K562 treated with DMSO at 1 percent for 4 hours (cell line): Measurements from ENCODE around the gene CACNA1C. TPM values are rescaled to one million over a fixed set of nuclear protein-coding genes. Genes with fewer than 3 reads are reported as not detected.

Experiments used
- total RNA-seq: library from RNA; unstranded; fragments of 300-600 nt; gene quantifications from 2 replicates; pipeline ENCODE4 v1.2.3, GENCODE V29; 2022; ENCODE audit not compliant: insufficient read depth

CACNA1C gene
- not detected in 2 replicates for total RNA-seq

DNA sequence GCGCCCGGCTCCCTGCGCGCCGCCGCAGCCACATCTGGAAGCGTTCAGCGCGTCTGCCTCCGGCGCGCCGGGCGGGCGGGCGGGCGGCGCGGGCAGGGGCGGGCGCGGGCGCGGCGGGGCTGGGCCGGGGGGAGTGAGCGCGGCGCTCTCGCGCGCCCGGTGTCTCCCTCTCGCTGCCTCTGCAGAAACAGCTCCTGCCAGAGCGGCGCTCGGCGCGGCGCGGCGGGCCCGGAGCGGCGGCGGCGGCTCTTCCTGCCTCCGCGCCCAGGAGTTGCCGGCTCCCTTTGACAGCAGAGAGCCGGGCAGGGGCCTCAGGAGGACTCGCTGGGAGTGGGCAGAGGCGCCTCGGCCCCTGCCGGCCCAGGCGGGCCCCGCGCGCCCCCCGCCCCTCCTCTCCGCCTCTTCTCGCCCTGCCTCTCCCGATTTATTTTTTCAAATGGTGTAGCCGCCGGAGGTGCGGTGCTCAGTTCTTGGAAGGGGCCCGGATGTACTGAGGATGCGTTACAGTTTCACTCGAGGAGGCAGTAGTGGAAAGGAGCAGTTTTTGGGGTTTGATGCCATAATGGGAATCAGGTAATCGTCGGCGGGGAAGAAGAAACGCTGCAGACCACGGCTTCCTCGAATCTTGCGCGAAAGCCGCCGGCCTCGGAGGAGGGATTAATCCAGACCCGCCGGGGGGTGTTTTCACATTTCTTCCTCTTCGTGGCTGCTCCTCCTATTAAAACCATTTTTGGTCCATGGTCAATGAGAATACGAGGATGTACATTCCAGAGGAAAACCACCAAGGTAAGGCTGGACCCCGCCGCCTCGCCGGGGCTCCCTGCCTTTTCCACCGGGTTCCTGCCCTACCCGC is at the start of gene CACNA1C:
Gene CACNA1C (plus strand): TSS at position 162 of the 853 bp plus-strand sequence. CDS start 576 bp downstream, at position 738.

DNA sequence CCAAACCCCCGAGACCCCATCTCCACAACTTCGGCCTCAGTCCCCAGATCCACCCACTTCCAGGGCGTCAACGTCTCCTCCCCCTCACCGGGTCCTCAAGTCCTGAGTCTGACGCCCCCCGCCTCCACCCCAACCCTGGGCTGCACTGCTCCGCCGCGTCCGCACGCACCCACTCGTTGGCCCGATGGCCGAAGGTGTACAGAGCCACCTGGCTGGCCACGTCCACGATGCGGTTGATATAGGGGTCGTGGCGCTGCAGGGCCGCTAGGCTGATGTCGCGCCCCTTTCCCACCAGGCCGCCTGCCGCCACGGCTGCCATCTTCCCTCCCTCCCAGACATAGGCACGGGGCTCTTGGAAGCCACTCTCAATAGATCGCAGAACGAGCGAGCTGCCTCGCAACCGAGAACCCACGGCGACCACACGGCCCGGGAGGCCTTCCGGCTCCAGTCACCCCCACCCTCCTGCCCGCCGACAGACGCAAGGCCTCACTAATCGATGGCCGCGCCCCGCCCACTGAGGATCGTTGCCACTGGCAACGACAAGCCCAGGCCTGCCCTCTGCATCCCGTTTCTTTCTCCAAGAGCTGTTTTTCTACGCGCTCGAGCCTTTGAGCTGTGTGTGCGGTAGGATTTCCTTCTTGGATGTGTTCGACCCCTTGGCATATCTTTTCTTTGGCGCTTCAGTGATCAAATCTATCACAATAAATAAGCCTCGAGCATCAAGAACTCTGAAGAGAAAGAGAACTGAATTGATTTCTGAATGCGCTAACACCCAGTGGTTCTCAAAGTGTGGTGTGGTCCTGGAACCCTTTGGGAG is 48.5 kb upstream of the CACNA1C start, which contains the start of gene DCP1B:
Gene DCP1B (minus strand): TSS at position 345 of the 817 bp plus-strand sequence. CDS start 26 bp downstream, at position 319.

Other genes with a start within 250 kb of the CACNA1C start
- not detected in 2 replicates for gene LRTM2, start 232.4 kb upstream of the CACNA1C start, total RNA-seq
- gene CACNA2D4, start 134.3 kb upstream of the CACNA1C start, total RNA-seq, result 2.0 and 4.4 TPM in 2 replicates
- gene DCP1B, start 48.5 kb upstream of the CACNA1C start, total RNA-seq, result 2.1 and 6.2 TPM in 2 replicates